Gastrocnemius medialis (tissue), 4 donors: ENCODE data around the gene IRS2.

ENCODE experiments used
- CTCF ChIP-seq, 5 experiments: fragments of 450-650 bp in 3 of 5; fragments of 200-600 bp in 2 of 5; sonication (generic) in 2 of 5; IDR thresholded peaks in 4 of 5; conservative IDR thresholded peaks in 1 of 5; 1 replicate in 4 of 5; 2 replicates in 1 of 5; pipeline ENCODE4 v1.5.1; 2016 to 2019; ENCODE audit warnings: antibody characterized with exemption in 5 of 5, mild to moderate bottlenecking in 3 of 5, moderate library complexity in 3 of 5
- POLR2A ChIP-seq, 2 donors: fragments of 450-650 bp; IDR thresholded peaks; one replicate each; pipeline ENCODE4 v1.6.1; 2017; ENCODE audit warnings: antibody characterized with exemption in 2 of 2, mild to moderate bottlenecking in 2 of 2, moderate library complexity in 2 of 2

GRCh38 chr13:109779074-109779473, 7.3 kb downstream of the IRS2 start:
- TF ChIP-seq CTCF (IDR thresholded peaks at IDR 0.05 in 4 of 5, conservative IDR thresholded peaks at IDR 0.05 in 1 of 5) = no peak
- no peak for TF ChIP-seq POLR2A (IDR thresholded peaks at IDR 0.05)
